Panc1 (cell line): ENCODE results near the gene MTPN. TPM values are rescaled to one million over a fixed set of nuclear protein-coding genes. Genes with fewer than 3 reads are reported as not detected.

Source experiments
- ATAC-seq: fragments of 200-7000 bp; cut with Tn5 transposase; 2 replicates; pipeline ENCODE4 v1.9.1; 2020; ENCODE audit warnings: mild to moderate bottlenecking, moderate library complexity
- BruUV-seq: library from RNA; stranded (reverse); fragments of 400-500 nt; replicated peaks from 2 replicates; lab custom pipeline; 2021; lab: Mats Ljungman, UMichigan
- CTCF ChIA-PET: fragments of 300-600 bp; sonication (Branson Sonifier 250); formaldehyde crosslinking; loops from one replicate; lab custom pipeline; 2022; ENCODE audit warnings: antibody characterized with exemption; lab: Charles Lee
- POLR2A ChIA-PET: fragments of 300-600 bp; sonication (Branson Sonifier 250); formaldehyde crosslinking; loops from one replicate; lab custom pipeline; 2022; ENCODE audit warnings: antibody characterized with exemption; lab: Charles Lee
- DNase-seq: peaks from one replicate; pipeline ENCODE4 v3.0.0-alpha.2; 2010; ENCODE audit warnings: low read depth, low spot score
- H3K27ac ChIP-seq: 2 replicates; pipeline ENCODE4 v1.5.1; 2011; ENCODE audit warnings: mild to moderate bottlenecking, low read length, inconsistent platforms
- H3K27me3 ChIP-seq: fragments of 200-500 bp; sonication (Bioruptor generic); 2 replicates; pipeline ENCODE4 v1.6.0; 2014; ENCODE audit warnings: low read length, inconsistent platforms; ENCODE audit not compliant: control insufficient read depth, insufficient read depth
- H3K36me3 ChIP-seq: fragments of 200-500 bp; sonication (Bioruptor generic); 2 replicates; pipeline ENCODE4 v1.5.1; 2014; ENCODE audit warnings: inconsistent platforms, mild to moderate bottlenecking, low read length, moderate library complexity; ENCODE audit not compliant: control insufficient read depth, insufficient read depth
- H3K4me1 ChIP-seq: 2 replicates; pipeline ENCODE4 v1.5.1; 2011; ENCODE audit warnings: inconsistent platforms, mild to moderate bottlenecking, low read length, moderate library complexity; ENCODE audit not compliant: control insufficient read depth, insufficient read depth
- H3K4me3 ChIP-seq, 2 experiments: 2 replicates each; pipeline ENCODE4 v1.5.1; 2011 to 2012; ENCODE audit warnings: low read depth in 2 of 2, low read length in 2 of 2, mild to moderate bottlenecking in 2 of 2, inconsistent platforms in 1 of 2, moderate library complexity in 1 of 2
- H3K9me3 ChIP-seq: fragments of 200-500 bp; sonication (Bioruptor generic); 2 replicates; pipeline ENCODE4 v1.5.1; 2014; ENCODE audit warnings: low read depth, mild to moderate bottlenecking, inconsistent platforms, low read length, moderate library complexity; ENCODE audit not compliant: control insufficient read depth, insufficient read depth
- POLR2AphosphoS5 ChIP-seq: IDR thresholded peaks from 2 replicates; pipeline ENCODE4 v1.6.1; 2012; ENCODE audit warnings: mild to moderate bottlenecking, low read depth, low read length, moderate library complexity
- SIN3A ChIP-seq: IDR thresholded peaks from 2 replicates; pipeline ENCODE4 v1.6.1; 2012; ENCODE audit warnings: low read depth, mild to moderate bottlenecking, low read length, moderate library complexity, borderline replicate concordance; ENCODE audit not compliant: insufficient read depth
- TCF7L2 ChIP-seq: IDR thresholded peaks from 2 replicates; pipeline ENCODE4 v1.6.1; 2011; ENCODE audit warnings: mild to moderate bottlenecking, low read depth, low read length, inconsistent platforms
- in situ Hi-C: cut with HindIII; loops from 2 replicates; pipeline ENCODE4 v1.10.0; 2016; ENCODE audit warnings: low sequenced_read_pairs, low pct_unique_long_range_greater_than_20kb
- intact Hi-C: fragments of 100-400 bp; cut with micrococcal nuclease; formaldehyde crosslinking; loops from one replicate; pipeline ENCODE4 v1.10.0; 2022; ENCODE audit not compliant: unreplicated experiment
- total RNA-seq: library from RNA; stranded (reverse); gene quantifications from one replicate; pipeline ENCODE4 v1.2.1, GENCODE V29; 2021; ENCODE audit not compliant: unreplicated experiment
- TF ChIP-seq, protein P1 (sequence below), 2 experiments: IDR thresholded peaks; 2 replicates each; pipeline ENCODE4 v1.6.1; 2011 to 2012; ENCODE audit warnings: low read depth in 2 of 2, control low read depth in 1 of 2, low read length in 1 of 2, mild to moderate bottlenecking in 1 of 2, moderate library complexity in 1 of 2; ENCODE audit not compliant: insufficient read depth in 1 of 2
- TF ChIP-seq, protein P2 (sequence below): fragments of 450-650 bp; IDR thresholded peaks from 2 replicates; pipeline ENCODE4 v1.5.1; 2017; ENCODE audit warnings: mild to moderate bottlenecking

The MTPN gene
- total RNA-seq, 1 experiment from 2014 or later = 177 TPM

DNA sequence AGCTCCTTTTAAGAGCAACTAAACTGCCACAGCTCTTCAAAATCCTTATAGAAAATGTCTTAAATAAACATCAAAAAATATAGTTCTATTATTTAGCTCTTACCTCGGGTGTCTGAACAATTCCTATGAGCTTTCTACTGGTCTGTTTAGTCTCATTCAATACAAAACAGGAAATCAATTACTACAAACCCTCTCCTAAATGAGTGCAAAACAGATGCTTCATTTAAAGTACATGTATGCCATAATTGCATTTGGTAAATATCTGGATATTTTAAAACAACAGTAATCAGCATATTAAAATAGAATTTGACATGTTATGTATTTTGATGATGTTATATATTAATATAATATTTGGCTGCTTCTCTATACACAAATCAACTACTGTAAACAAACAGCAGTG is 38.5 kb upstream of the MTPN start:
- H3K36me3 ChIP-seq = no peaks in the 10 kb centered on the region; the same call in 1 of the 2 replicates
- CTCF ChIA-PET = no interaction called here
- TF ChIP-seq TCF7L2 (no peak), POLR2AphosphoS5 (no peak), SIN3A (no peak)
- TF ChIP-seq, protein P1, sequence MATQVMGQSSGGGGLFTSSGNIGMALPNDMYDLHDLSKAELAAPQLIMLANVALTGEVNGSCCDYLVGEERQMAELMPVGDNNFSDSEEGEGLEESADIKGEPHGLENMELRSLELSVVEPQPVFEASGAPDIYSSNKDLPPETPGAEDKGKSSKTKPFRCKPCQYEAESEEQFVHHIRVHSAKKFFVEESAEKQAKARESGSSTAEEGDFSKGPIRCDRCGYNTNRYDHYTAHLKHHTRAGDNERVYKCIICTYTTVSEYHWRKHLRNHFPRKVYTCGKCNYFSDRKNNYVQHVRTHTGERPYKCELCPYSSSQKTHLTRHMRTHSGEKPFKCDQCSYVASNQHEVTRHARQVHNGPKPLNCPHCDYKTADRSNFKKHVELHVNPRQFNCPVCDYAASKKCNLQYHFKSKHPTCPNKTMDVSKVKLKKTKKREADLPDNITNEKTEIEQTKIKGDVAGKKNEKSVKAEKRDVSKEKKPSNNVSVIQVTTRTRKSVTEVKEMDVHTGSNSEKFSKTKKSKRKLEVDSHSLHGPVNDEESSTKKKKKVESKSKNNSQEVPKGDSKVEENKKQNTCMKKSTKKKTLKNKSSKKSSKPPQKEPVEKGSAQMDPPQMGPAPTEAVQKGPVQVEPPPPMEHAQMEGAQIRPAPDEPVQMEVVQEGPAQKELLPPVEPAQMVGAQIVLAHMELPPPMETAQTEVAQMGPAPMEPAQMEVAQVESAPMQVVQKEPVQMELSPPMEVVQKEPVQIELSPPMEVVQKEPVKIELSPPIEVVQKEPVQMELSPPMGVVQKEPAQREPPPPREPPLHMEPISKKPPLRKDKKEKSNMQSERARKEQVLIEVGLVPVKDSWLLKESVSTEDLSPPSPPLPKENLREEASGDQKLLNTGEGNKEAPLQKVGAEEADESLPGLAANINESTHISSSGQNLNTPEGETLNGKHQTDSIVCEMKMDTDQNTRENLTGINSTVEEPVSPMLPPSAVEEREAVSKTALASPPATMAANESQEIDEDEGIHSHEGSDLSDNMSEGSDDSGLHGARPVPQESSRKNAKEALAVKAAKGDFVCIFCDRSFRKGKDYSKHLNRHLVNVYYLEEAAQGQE (IDR thresholded peaks at IDR 0.05; ENCODE audit: insufficient read depth in 1 of 2, low read depth in 2 of 2, low read length in 1 of 2) = no peak
- TF ChIP-seq, protein P2, sequence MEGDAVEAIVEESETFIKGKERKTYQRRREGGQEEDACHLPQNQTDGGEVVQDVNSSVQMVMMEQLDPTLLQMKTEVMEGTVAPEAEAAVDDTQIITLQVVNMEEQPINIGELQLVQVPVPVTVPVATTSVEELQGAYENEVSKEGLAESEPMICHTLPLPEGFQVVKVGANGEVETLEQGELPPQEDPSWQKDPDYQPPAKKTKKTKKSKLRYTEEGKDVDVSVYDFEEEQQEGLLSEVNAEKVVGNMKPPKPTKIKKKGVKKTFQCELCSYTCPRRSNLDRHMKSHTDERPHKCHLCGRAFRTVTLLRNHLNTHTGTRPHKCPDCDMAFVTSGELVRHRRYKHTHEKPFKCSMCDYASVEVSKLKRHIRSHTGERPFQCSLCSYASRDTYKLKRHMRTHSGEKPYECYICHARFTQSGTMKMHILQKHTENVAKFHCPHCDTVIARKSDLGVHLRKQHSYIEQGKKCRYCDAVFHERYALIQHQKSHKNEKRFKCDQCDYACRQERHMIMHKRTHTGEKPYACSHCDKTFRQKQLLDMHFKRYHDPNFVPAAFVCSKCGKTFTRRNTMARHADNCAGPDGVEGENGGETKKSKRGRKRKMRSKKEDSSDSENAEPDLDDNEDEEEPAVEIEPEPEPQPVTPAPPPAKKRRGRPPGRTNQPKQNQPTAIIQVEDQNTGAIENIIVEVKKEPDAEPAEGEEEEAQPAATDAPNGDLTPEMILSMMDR = no peak
- H3K27ac ChIP-seq = no peak overlapping the region
- ATAC-seq (no peak), DNase-seq (no peak)
- POLR2A ChIA-PET = interaction anchor here (0.6 kb wide), 1 partner anchor 13 kb away, joined by 3 read pairs; no protein-coding TSS in a partner anchor
- H3K27me3 ChIP-seq = peaks cover 15% of the 10 kb centered on the region
- no peak overlapping the region for H3K4me3 ChIP-seq
- in situ Hi-C loops = no loop called here
- intact Hi-C loops = no loop called here
- no peaks in the 10 kb centered on the region for H3K9me3 ChIP-seq
- no peaks in the 10 kb centered on the region for H3K4me1 ChIP-seq
- BruUV-seq = no TSS peak

DNA sequence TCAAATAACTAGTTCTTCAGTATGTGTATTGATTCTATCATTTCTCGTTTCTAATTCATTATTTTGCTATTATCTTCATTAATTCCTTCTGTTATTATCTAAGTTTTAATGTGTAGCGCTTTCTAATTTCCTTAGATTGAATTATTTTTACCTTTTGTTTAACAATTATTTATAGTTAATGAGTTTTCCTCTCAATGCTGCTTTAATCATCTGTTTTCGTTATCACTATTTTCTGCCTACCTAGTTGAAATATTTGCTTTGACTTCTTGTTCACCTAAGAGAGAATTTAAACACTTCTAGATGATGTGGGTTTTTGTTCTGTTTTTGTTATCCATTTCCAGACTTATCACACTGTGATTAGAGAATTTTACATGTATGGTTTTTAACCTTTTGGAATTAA is 37.5 kb upstream of the MTPN start:
- no peak overlapping the region for H3K27ac ChIP-seq
- no peak for TF ChIP-seq SIN3A
- TF ChIP-seq, protein P1 (IDR thresholded peaks at IDR 0.05; ENCODE audit: insufficient read depth in 1 of 2, low read depth in 2 of 2, low read length in 1 of 2) = no peak
- TF ChIP-seq, protein P2 = no peak
- no peak for TF ChIP-seq TCF7L2
- no peak for TF ChIP-seq POLR2AphosphoS5
- H3K27me3 ChIP-seq = peaks cover 15% of the 10 kb centered on the region
- H3K4me3 ChIP-seq = no peak overlapping the region
- POLR2A ChIA-PET = interaction anchor here (0.6 kb wide), 1 partner anchor 23 kb away, joined by 5 read pairs; no protein-coding TSS in a partner anchor
- H3K4me1 ChIP-seq = no peaks in the 10 kb centered on the region
- H3K9me3 ChIP-seq = no peaks in the 10 kb centered on the region
- CTCF ChIA-PET = no interaction called here
- no peak for ATAC-seq
- H3K36me3 ChIP-seq = no peaks in the 10 kb centered on the region; the same call in 1 of the 2 replicates
- no peak for DNase-seq
- intact Hi-C loops = no loop called here
- in situ Hi-C loops = no loop called here
- no TSS peak for BruUV-seq
